ENCODE data around the gene DUSP6.

DNA sequence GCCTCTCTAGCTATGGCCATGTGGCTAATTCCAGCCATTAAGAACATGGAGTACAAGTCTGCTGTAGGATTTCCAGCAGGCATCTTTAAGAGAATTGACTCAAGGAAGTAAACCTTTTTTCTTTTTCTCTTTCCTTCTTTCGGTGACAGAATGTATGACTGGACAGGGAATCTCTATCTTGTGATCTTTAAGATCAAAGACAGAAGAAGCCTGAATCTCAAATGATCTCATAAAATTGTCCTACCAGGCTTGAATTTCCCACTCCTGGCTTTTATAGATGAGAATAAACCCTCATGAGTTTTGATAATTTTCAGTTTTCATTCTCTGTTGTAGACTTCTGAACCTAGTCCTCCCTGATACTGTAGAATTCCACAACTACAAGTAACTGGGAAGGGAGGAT is 11.4 kb downstream of the DUSP6 start:
- TF ChIP-seq, protein P1, sequence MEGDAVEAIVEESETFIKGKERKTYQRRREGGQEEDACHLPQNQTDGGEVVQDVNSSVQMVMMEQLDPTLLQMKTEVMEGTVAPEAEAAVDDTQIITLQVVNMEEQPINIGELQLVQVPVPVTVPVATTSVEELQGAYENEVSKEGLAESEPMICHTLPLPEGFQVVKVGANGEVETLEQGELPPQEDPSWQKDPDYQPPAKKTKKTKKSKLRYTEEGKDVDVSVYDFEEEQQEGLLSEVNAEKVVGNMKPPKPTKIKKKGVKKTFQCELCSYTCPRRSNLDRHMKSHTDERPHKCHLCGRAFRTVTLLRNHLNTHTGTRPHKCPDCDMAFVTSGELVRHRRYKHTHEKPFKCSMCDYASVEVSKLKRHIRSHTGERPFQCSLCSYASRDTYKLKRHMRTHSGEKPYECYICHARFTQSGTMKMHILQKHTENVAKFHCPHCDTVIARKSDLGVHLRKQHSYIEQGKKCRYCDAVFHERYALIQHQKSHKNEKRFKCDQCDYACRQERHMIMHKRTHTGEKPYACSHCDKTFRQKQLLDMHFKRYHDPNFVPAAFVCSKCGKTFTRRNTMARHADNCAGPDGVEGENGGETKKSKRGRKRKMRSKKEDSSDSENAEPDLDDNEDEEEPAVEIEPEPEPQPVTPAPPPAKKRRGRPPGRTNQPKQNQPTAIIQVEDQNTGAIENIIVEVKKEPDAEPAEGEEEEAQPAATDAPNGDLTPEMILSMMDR (IDR thresholded peaks at IDR 0.05; ENCODE audit: control extremely low read depth in 1 of 3, insufficient read depth in 1 of 3, low read depth in 1 of 3, low read length in 3 of 3), result no peak
- no peak for TF ChIP-seq TCF12 (IDR thresholded peaks at IDR 0.05; ENCODE audit: low read depth, low read length)
- TF ChIP-seq SRF (IDR thresholded peaks at IDR 0.05; ENCODE audit: low read depth, low read length), result no peak
- TF ChIP-seq CHD2 (IDR thresholded peaks at IDR 0.05; ENCODE audit: low read length), result no peak
- no peak for TF ChIP-seq EZH2 (IDR thresholded peaks at IDR 0.05; ENCODE audit: low read depth, low read length, severe bottlenecking)
- no peak for TF ChIP-seq JUN (IDR thresholded peaks at IDR 0.05; ENCODE audit: low read depth, low read length)
